CD14-positive monocyte (primary cell): ENCODE measurements around the gene PACSIN3. TPM values are rescaled to one million over a fixed set of nuclear protein-coding genes. Genes with fewer than 3 reads are reported as not detected.

ENCODE experiments used
- DNase-seq, 3 donors: peaks; one replicate each; pipeline ENCODE4 v3.0.0-alpha.2; 2011 to 2022
- H2AFZ ChIP-seq: 2 replicates; pipeline ENCODE4 v1.6.0; 2012; ENCODE audit warnings: mild to moderate bottlenecking, low read depth, low read length, inconsistent platforms; ENCODE audit not compliant: insufficient read depth, poor library complexity, severe bottlenecking
- H3K27ac ChIP-seq, 2 donors: 1 replicate in 1 of 2; 2 replicates in 1 of 2; pipeline ENCODE4 v1.5.1; 2012 to 2013; ENCODE audit warnings: low read length in 2 of 2, control low read depth in 1 of 2, inconsistent platforms in 1 of 2, low read depth in 1 of 2, mild to moderate bottlenecking in 1 of 2
- H3K27me3 ChIP-seq, 2 donors: one replicate each; pipeline versions ENCODE4 v1.6.0 to v1.6.1; 2011 to 2013; ENCODE audit warnings: low read length in 2 of 2; ENCODE audit not compliant: control insufficient read depth in 2 of 2, insufficient read depth in 2 of 2
- H3K36me3 ChIP-seq, 2 donors: replicated peaks in 1 of 2; 1 replicate in 1 of 2; 2 replicates in 1 of 2; pipeline versions ENCODE4 v1.5.1 to v1.6.1; 2012 to 2013; ENCODE audit warnings: low read length in 2 of 2, control low read depth in 1 of 2, inconsistent platforms in 1 of 2, mild to moderate bottlenecking in 1 of 2; ENCODE audit not compliant: insufficient read depth in 2 of 2, control insufficient read depth in 1 of 2
- H3K4me1 ChIP-seq, 2 donors: 1 replicate in 1 of 2; 2 replicates in 1 of 2; pipeline versions ENCODE4 v1.5.1 to v1.6.1; 2012 to 2013; ENCODE audit warnings: low read length in 2 of 2, control low read depth in 1 of 2, inconsistent platforms in 1 of 2, mild to moderate bottlenecking in 1 of 2, moderate library complexity in 1 of 2; ENCODE audit not compliant: insufficient read depth in 2 of 2, control insufficient read depth in 1 of 2
- H3K4me2 ChIP-seq: replicated peaks from 2 replicates; pipeline ENCODE3; 2012; ENCODE audit warnings: low read length, moderate library complexity, mild to moderate bottlenecking; ENCODE audit not compliant: poor library complexity, severe bottlenecking; ENCODE audit errors: extremely low read depth
- H3K4me3 ChIP-seq, 3 experiments: fragments of 200-600 bp in 1 of 3; sonication (generic) in 1 of 3; replicated peaks in 1 of 3; 1 replicate in 2 of 3; 2 replicates in 1 of 3; pipeline ENCODE4 v1.5.1; 2011 to 2013; ENCODE audit warnings: low read length in 3 of 3, mild to moderate bottlenecking in 3 of 3, control low read depth in 2 of 3, low read depth in 2 of 3, inconsistent platforms in 1 of 3, moderate library complexity in 1 of 3
- H3K79me2 ChIP-seq: 2 replicates; pipeline ENCODE4 v1.6.0; 2012; ENCODE audit warnings: mild to moderate bottlenecking, control low read depth, inconsistent platforms, low read length, moderate library complexity; ENCODE audit not compliant: insufficient read depth
- H3K9ac ChIP-seq: 2 replicates; pipeline ENCODE4 v1.6.0; 2017; ENCODE audit warnings: low read length, mild to moderate bottlenecking; ENCODE audit not compliant: insufficient read depth, poor library complexity, severe bottlenecking
- H3K9me3 ChIP-seq, 2 donors: replicated peaks in 1 of 2; 1 replicate in 1 of 2; 2 replicates in 1 of 2; pipeline versions ENCODE4 v1.5.1 to v1.6.1; 2012 to 2013; ENCODE audit warnings: low read length in 2 of 2, control low read depth in 1 of 2; ENCODE audit not compliant: control insufficient read depth in 1 of 2, insufficient read depth in 1 of 2
- H4K20me1 ChIP-seq: 2 replicates; pipeline ENCODE4 v1.6.0; 2012; ENCODE audit warnings: mild to moderate bottlenecking, low read length, control low read depth, moderate library complexity; ENCODE audit not compliant: insufficient read depth
- H3K27ac Mint-ChIP-seq, 7 donors: one replicate each; pipeline ENCODE4 v1.8.0; 2020; ENCODE audit warnings: mild to moderate bottlenecking in 7 of 7, mixed read lengths in 7 of 7, moderate library complexity in 6 of 7, inconsistent platforms in 2 of 7
- H3K27me3 Mint-ChIP-seq, 3 donors: one replicate each; pipeline ENCODE4 v1.8.0; 2021 to 2022; ENCODE audit warnings: low read depth in 3 of 3, mild to moderate bottlenecking in 3 of 3, mixed read lengths in 3 of 3, moderate library complexity in 3 of 3, inconsistent platforms in 1 of 3
- H3K36me3 Mint-ChIP-seq, 2 donors: one replicate each; pipeline ENCODE4 v1.8.0; 2020; ENCODE audit warnings: mixed read lengths in 2 of 2, inconsistent platforms in 1 of 2, mild to moderate bottlenecking in 1 of 2
- H3K4me1 Mint-ChIP-seq: one replicate; pipeline ENCODE4 v1.8.0; 2020; ENCODE audit warnings: mild to moderate bottlenecking, mixed read lengths
- H3K4me3 Mint-ChIP-seq, 2 donors: one replicate each; pipeline ENCODE4 v1.8.0; 2020; ENCODE audit warnings: mild to moderate bottlenecking in 2 of 2, mixed read lengths in 2 of 2, moderate library complexity in 1 of 2
- H3K9me3 Mint-ChIP-seq, 7 donors: one replicate each; pipeline ENCODE4 v1.8.0; 2020 to 2022; ENCODE audit warnings: mixed read lengths in 7 of 7, mild to moderate bottlenecking in 6 of 7, moderate library complexity in 6 of 7, inconsistent platforms in 2 of 7
- CTCF ChIP-seq: fragments of 200-600 bp; IDR thresholded peaks from one replicate; pipeline ENCODE4 v1.8.0; 2022; ENCODE audit warnings: antibody characterized with exemption, mild to moderate bottlenecking
- WGBS: methylation state at CpG from one replicate; pipeline ENCODE4 v1.1.5; 2013; ENCODE audit warnings: missing lambda C conversion rate; ENCODE audit not compliant: insufficient coverage; 5-methylcytosine and 5-hydroxymethylcytosine counted together
- intact Hi-C, 2 donors: fragments of 100-400 bp; cut with micrococcal nuclease; formaldehyde crosslinking; loops; one replicate each; pipeline versions ENCODE4 v1.15.0 to v1.15.1; 2023
- polyA plus RNA-seq, 3 donors: library from polyadenylated mRNA; depleted of rRNA in 1 of 3; unstranded in 2 of 3; stranded (reverse) in 1 of 3; fragments of 300-500 nt in 2 of 3; fragments of >200 nt in 1 of 3; fragmentation: Illumina TruSeq in 2 of 3; gene quantifications; 1 replicate in 2 of 3; 2 replicates in 1 of 3; pipeline ENCODE4 v1.2.3, GENCODE V29; 2012 to 2021

The PACSIN3 gene
- polyA plus RNA-seq, 3 donors: not detected

GRCh38 chr11:47204637-47204989, 18.4 kb upstream of the PACSIN3 start:
- no peak for TF ChIP-seq CTCF
- peaks cover 0 to under 1% (median 0%) of the 10 kb centered on the region in 7 donors for H3K9me3 Mint-ChIP-seq

DNA sequence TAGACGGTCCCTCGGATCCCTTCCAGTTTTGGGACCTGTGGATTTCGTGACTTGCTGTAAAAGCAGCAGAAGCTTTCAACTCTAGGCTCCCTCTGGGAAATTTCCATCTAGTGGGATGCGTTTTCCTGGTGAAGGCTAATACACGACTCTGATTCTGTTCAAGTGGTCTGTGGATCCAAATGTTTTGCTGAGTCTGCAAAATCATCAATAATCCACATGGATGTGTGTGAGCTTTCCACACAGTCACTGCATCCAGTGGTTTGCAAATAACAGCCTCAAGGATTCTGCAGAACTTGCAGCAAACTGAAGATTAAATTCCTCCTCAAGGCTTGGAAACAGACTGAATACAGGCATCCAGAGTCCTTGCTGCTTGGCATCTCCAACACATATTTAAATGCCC, 16.3 kb upstream of the PACSIN3 start:
- TF ChIP-seq CTCF: no peak
- no peak overlapping the region for H3K4me2 ChIP-seq
- no peaks in the 10 kb centered on the region for H3K36me3 ChIP-seq
- Mint-ChIP-seq H3K27me3 (peaks cover 4 to 30% (median 22%) of the 10 kb centered on the region in 3 donors), H3K9me3 (no peaks in the 10 kb centered on the region), H3K4me1 (no peaks in the 10 kb centered on the region), H3K4me3 (no peak overlapping the region), H3K27ac (no peak overlapping the region), H3K36me3 (no peaks in the 10 kb centered on the region)
- no peak overlapping the region for H3K4me3 ChIP-seq
- H3K9me3 ChIP-seq: no peaks in the 10 kb centered on the region
- intact Hi-C loops: no loop called here
- no peak overlapping the region for H2AFZ ChIP-seq
- WGBS: 88% methylated on average over 4 of the region's 5 CpGs
- H3K27me3 ChIP-seq: no peaks in the 10 kb centered on the region
- no peak overlapping the region for H3K27ac ChIP-seq
- no peaks in the 10 kb centered on the region for H4K20me1 ChIP-seq
- H3K9ac ChIP-seq: no peak overlapping the region
- DNase-seq: no peak
- H3K79me2 ChIP-seq: no peaks in the 10 kb centered on the region
- H3K4me1 ChIP-seq: no peaks in the 10 kb centered on the region

More at GRCh38 chr11:47204637-47204989, 18.4 kb upstream of the PACSIN3 start:
- Histone ChIP-seq H4K20me1 (no peaks in the 10 kb centered on the region), H3K9me3 (no peaks in the 10 kb centered on the region), H3K27ac (no peak overlapping the region), H3K4me3 (no peak overlapping the region), H3K4me2 (no peak overlapping the region), H3K79me2 (no peaks in the 10 kb centered on the region), H3K27me3 (no peaks in the 10 kb centered on the region), H3K4me1 (no peaks in the 10 kb centered on the region), H3K9ac (no peak overlapping the region), H2AFZ (peak overlapping the region; percentile 12), H3K36me3 (no peaks in the 10 kb centered on the region)
- H3K27me3 Mint-ChIP-seq: peaks cover 2 to 21% (median 12%) of the 10 kb centered on the region in 3 donors
- H3K36me3 Mint-ChIP-seq: no peaks in the 10 kb centered on the region
- intact Hi-C loops: no loop called here
- H3K27ac Mint-ChIP-seq: peak overlapping the region in 1 of 7 donors; percentile 3
- H3K4me1 Mint-ChIP-seq: no peaks in the 10 kb centered on the region
- no peak for DNase-seq
- no CpG with 5 or more reads among the region's 2 CpGs for WGBS
- H3K4me3 Mint-ChIP-seq: no peak overlapping the region
